GM10847 (cell line): ENCODE results near the gene PCP4L1.

Source experiments
- POLR2A ChIP-seq: IDR thresholded peaks from 2 replicates; pipeline ENCODE4 v1.6.1; 2011; ENCODE audit not compliant: insufficient read length; ENCODE audit errors: extremely low read depth

The PCP4L1 gene

GRCh38 chr1:161259765-161260164 lies 1.2 kb downstream of the PCP4L1 start:
- TF ChIP-seq POLR2A, result no peak

DNA sequence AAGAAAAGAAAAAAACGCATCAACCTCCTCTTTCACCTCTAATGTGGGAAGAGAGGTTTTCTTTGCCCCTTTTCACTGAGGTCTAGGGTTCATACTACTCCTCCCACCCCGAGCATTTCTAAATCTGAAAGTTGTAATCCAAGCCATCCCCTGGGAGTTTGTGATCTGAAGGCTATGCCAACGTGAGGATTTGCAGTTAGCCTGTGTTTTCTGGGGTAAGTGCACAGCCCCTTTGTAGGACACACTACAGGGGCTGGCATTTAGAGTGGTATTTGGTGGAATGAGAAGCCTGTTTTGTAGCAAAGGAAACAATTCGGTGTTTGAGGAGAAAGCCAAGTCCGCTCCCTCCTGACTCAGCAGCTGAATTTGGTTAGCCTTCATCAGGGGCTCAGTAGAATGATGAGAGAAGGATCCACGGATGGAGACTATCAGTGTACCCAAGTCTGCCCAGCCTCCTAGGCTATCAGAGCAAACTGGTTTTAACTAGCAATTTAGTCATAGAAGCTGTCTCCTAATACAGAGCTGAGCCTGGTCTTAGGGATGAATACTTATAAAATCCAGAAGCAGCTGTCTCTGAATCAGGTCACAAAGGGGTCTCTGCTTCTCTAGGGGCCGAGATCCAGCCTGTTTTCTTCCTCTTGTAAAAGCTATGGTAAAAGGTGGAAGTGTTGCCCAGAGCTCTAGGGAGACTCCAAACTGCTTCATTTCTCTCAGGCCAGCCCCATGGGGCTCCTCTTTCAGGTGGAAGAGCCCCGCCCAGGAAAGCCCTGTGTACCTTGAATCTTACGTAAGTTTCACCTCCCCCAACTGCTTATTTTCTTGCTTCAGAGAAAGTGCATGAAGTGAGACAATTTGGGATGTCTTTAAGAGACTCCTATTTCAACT lies 2.1 kb downstream of the PCP4L1 start:
- no peak for TF ChIP-seq POLR2A

DNA sequence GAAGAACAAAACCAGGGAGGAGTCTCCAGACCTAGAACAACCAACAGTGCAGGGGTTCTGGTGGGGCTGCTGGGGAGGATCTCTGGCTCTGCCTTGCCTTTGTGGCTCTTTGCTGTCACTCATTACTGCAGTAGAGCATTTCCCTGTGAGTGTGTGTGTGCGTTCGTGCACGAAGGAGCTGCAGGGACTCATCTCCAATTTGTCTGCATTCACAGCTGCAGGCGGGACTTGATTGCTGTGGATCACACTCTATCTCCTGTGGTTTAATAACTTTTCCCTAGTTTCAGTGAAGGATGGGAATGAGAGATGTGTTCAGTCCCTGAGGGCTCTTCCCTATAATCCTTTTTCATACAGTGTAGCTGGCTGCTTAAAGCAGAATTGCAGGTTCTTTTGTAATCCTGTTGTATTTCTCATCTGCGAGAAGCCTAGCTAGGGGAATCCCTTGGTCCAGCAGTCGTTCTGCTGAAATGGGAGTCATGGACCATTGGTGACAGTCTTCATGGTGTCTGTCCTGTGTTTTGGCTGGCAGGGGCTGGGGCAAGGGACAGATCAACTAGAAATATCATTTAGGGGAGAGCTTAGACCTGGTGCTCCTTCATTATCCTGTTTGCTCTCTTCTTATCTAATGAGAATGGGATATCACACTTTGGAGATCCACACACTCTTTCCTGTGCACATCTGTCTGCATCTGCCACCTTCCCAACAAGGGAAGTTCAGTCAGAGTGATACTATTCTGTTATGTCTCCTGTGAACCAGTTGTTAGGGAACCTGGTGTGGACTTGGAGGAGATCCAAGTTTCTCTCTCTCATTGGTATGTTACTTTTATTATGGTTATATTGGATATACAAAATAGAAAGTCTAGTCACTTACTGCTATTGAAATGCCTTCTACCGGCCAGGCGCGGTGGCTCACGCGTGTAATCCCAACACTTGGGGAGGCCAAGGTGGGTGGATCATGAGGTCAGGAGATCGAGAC lies 3.0 kb downstream of the PCP4L1 start:
- no peak for TF ChIP-seq POLR2A

- TF ChIP-seq POLR2A, result no peak
Observed at GRCh38 chr1:161265305-161265704, 6.8 kb downstream of the PCP4L1 start.

DNA sequence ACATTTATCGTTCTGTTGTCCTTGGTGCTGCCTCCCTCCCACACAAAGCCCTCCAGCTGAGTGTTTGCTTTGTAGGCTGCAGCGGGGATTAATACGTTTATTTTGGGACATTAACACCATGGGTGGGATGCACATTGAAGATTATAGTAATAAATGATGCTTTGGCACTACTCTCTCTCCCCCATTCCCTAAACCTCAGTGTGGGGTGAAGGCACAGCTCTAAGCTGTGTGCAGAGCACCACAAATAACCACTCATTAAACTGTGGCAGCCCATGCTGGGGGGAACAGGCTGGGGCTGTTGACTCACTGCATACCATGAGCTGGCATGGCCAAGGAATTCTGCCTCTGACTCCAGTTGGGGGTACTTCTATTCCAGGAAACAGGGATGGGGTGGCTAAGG lies 7.7 kb downstream of the PCP4L1 start:
- no peak for TF ChIP-seq POLR2A

DNA sequence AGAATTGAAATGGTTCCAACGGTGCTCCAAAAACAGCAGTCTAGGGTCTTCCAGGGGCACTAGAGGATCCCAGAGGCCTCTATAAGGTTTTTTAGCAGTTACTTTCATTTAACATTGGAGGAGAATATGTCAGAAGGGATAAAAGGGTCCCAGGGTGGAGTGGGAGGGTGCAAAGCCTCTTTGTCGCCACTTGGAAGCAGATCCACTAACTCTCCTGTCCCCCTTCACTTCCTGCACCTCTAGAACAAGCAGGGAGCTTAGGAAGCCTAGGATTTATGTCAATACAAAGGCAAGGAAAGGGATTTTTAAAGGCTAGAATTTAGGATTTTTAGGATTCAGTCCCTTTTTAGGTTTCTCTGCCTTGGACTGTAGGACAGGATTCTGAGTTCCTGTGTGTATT lies 8.3 kb downstream of the PCP4L1 start:
- no peak for TF ChIP-seq POLR2A

DNA sequence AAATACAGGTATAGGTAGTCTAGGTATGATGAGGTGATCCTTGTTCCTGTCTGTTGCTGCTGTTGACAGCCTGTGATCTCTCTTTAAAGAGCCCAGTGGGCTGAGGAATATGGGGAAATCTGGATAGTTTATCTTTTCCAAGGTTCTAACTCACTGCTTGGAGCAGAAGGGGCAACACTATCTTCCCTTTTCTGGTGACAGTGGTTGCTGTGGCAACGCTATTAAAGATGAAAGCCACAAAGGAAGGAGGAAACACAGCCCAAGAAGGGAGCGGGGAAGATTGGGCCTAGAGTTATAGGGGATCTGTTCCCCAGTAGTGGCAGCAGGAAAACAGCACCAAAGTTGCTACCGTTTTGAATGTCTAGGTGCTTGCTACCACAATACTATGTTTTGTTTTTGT lies 8.8 kb downstream of the PCP4L1 start:
- TF ChIP-seq POLR2A, result no peak

DNA sequence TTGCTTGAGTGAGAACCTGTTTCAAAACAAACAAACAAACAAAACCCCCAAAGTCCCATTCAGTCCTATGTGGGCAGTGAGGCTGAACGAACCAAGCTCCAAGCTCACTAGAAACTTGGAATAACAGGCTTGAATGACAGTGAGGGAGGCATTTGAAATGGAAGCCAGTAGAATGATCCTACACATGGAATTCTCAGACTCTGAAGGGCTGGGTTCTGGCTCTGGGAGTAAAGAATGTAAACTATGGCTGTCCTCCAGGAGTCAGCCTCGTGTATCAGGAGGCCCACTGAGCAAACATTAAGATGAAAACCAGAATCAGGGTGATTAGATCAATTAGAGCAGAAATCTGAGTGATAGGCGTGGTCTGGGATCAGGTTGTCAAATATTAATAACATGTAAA lies 14.9 kb downstream of the PCP4L1 start:
- TF ChIP-seq POLR2A, result no peak

GRCh38 chr1:161274874-161275273 lies 16.3 kb downstream of the PCP4L1 start:
- TF ChIP-seq POLR2A, result no peak

DNA sequence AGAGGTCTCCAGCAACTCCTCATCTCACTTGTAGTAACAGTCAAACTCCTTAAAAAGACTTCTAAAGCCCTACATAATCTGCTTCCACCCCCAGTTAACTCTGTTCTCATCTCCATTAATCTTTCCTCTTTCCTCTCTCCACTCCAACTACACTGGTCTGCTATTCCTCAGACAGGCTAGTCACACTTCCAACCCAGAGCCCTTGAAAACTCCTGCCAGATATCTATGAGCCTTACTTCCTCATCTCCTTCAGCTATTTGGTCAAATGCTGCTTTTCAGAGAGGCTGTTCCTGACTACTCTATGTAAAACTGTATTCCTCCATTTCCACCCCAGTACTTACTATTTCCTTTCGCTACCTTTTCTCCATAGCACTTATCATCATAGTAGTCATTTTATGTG lies 24.4 kb downstream of the PCP4L1 start:
- no peak for TF ChIP-seq POLR2A

DNA sequence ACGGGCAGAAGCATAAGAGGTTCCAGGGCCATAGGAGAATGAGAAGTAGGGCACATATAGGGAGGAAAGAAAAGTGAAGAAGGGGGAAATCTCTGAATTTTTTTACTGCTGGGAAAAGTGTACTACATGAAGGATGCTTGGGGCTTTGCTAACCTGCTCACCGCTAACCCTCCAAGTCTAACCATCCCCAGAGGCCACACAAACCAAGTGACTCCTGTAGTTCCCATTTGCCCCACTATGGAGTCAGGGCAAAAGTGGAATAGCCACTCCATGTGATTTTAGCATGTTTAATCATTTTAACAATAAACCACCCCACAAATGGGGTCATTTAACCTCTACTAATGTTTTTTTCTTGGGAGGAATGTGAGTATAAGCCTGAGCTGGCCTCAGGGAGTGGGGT lies 26.6 kb downstream of the PCP4L1 start:
- TF ChIP-seq POLR2A, result no peak

- no peak for TF ChIP-seq POLR2A
Observed at GRCh38 chr1:161285521-161285920, 27.0 kb downstream of the PCP4L1 start.

DNA sequence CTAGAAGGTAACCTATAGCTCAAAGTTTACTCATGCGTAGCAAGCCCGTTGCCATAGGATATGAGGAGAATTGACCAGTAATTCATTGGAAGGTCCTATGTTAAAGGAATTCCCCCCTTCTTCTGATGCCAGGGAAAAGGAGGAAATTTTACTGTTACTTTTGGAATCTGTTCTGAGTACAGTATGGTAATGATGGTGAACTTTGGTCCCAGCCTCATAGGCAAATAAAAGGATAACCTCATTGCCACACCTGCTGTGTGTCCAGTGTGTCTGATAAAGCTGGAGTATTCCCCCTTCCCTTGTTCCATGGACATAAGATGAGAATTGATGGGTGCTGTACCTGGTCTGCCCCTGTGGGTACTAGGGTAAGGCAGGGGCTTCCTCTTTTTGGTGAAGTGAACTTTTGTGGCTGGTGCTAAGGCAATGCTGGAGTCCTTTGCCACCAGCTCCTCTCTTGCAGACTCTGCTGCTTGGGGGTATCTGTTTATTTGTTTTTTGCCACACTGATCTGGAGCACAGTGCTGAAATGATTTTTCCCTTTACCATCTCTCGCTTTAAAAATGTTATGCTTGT lies 29.0 kb downstream of the PCP4L1 start:
- no peak for TF ChIP-seq POLR2A

- TF ChIP-seq POLR2A, result no peak
Observed at GRCh38 chr1:161290779-161291178, 32.2 kb downstream of the PCP4L1 start.

GRCh38 chr1:161297415-161297814 lies 38.9 kb downstream of the PCP4L1 start:
- TF ChIP-seq POLR2A, result no peak

DNA sequence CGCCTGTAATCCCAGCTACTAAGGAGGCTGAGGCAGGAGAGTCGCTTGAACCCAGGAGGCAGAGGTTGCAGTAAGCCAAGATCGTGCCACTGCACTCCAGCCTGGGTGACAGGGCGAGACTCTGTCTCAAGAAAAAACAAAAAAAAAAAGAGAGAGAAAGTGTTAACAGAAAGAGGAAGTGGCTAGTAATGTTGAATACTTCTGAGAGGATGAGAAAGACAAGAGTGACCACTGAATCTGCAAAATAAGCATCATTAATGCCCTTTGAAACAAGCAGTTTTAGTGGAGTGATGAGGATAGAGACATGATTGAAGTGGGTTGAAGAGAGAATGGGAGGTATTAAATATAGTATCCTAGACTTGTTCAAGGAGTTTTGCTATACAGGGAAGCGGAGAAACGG lies 39.6 kb downstream of the PCP4L1 start:
- TF ChIP-seq POLR2A, result no peak
